Measurements from ENCODE around the gene CDKN2B-AS1. TPM values are rescaled to one million over a fixed set of nuclear protein-coding genes. Genes with fewer than 3 reads are reported as not detected.
"Not testable (repeated sequence)": the region's sequence is repeated elsewhere in the genome, so short reads cannot be mapped to it uniquely, and the experiment has no call there.

Gene CDKN2B-AS1
- 2.9 and 7.1 TPM in 2 replicates for total RNA-seq

- DNase-seq (ENCODE audit: extremely low read depth, low read depth, low spot score) = no peak
These were observed at the start of gene CDKN2B-AS1 for GRCh38 chr9:21994556-21995005. Gene CDKN2B-AS1, plus strand, starts transcription at chr9:21994791.

- DNase-seq (ENCODE audit: extremely low read depth, low read depth, low spot score) = no peak
These were observed 49.0 kb upstream of the CDKN2B-AS1 start for GRCh38 chr9:21945606-21946005.

GRCh38 chr9:21958833-21959232, 35.8 kb upstream of the CDKN2B-AS1 start:
- DNase-seq (ENCODE audit: extremely low read depth, low read depth, low spot score) = no peak

- not testable (repeated sequence) for DNase-seq (ENCODE audit: extremely low read depth, low read depth, low spot score)
These were observed 35.3 kb upstream of the CDKN2B-AS1 start for GRCh38 chr9:21959268-21959667.

GRCh38 chr9:21961569-21961968, 33.0 kb upstream of the CDKN2B-AS1 start:
- no peak for DNase-seq (ENCODE audit: extremely low read depth, low read depth, low spot score)

- DNase-seq (ENCODE audit: extremely low read depth, low read depth, low spot score) = no peak
These were observed 29.6 kb upstream of the CDKN2B-AS1 start for GRCh38 chr9:21964925-21965385.

GRCh38 chr9:21965401-21965951, 29.1 kb upstream of the CDKN2B-AS1 start:
- DNase-seq (ENCODE audit: extremely low read depth, low read depth, low spot score) = no peak

- DNase-seq (ENCODE audit: extremely low read depth, low read depth, low spot score) = no peak
These were observed 28.3 kb upstream of the CDKN2B-AS1 start for GRCh38 chr9:21966140-21966851.

- no peak for DNase-seq (ENCODE audit: extremely low read depth, low read depth, low spot score)
These were observed 27.4 kb upstream of the CDKN2B-AS1 start for GRCh38 chr9:21967169-21967568.

GRCh38 chr9:21967702-21968101, 26.9 kb upstream of the CDKN2B-AS1 start:
- no peak for DNase-seq (ENCODE audit: extremely low read depth, low read depth, low spot score)

GRCh38 chr9:21968331-21969010, 26.1 kb upstream of the CDKN2B-AS1 start:
- DNase-seq (ENCODE audit: extremely low read depth, low read depth, low spot score) = no peak

- no peak for DNase-seq (ENCODE audit: extremely low read depth, low read depth, low spot score)
These were observed 25.3 kb upstream of the CDKN2B-AS1 start for GRCh38 chr9:21969011-21969940.

- no peak for DNase-seq (ENCODE audit: extremely low read depth, low read depth, low spot score)
These were observed 24.4 kb upstream of the CDKN2B-AS1 start for GRCh38 chr9:21969951-21970799.

- no peak for DNase-seq (ENCODE audit: extremely low read depth, low read depth, low spot score)
These were observed 23.6 kb upstream of the CDKN2B-AS1 start for GRCh38 chr9:21970800-21971640.

GRCh38 chr9:21972361-21972760, 22.2 kb upstream of the CDKN2B-AS1 start:
- no peak for DNase-seq (ENCODE audit: extremely low read depth, low read depth, low spot score)

GRCh38 chr9:21974343-21974721, 20.3 kb upstream of the CDKN2B-AS1 start:
- no peak for DNase-seq (ENCODE audit: extremely low read depth, low read depth, low spot score)

- no peak for DNase-seq (ENCODE audit: extremely low read depth, low read depth, low spot score)
These were observed 19.7 kb upstream of the CDKN2B-AS1 start for GRCh38 chr9:21974722-21975409.

- DNase-seq (ENCODE audit: extremely low read depth, low read depth, low spot score) = no peak
These were observed 18.2 kb upstream of the CDKN2B-AS1 start for GRCh38 chr9:21976334-21976875.

Data from glomerular endothelial cell (primary cell).